ENCODE measurements around the gene HOXC9.

The HOXC9 gene

DNA sequence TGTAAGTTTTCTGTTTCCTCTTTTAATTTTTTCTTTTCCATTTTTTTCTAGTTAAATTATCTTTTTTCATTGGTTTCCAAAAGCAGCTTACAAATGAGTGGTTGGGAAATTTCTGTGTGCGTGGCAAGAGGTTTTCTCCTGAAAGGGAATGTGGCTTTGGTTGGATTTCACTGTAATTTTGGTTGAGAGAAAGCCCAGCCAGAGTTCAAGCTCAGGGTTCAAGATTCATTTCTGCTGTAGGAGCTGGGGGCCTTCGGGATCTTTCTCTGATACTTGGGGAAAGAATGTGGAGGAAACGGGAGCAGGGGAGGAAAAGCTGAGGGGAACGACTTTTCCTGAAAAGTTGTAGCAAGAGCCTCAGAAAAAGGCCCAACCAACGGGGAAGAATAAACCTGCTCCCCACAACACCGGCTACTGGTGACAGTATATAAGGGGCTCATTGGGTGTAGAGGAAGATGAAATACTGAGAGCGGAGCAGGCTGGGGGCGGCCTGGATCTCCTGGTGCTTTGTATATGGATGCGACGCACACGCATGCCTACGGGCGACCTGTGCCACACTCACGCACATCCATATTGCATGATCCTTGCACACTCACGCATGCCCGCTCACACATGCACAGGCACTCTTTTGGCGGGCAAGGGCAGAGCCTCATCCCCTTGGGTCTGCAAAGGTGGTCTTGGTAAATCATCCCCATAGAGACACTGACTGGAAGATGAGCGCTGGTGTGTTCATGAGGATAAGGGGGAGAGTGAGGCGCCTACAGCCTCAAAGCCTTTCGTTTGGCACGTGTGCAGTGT, 13.1 kb upstream of the HOXC9 start:
- no peak for DNase-seq (ENCODE audit: low read depth in 1 of 2, low spot score in 1 of 2)

DNA sequence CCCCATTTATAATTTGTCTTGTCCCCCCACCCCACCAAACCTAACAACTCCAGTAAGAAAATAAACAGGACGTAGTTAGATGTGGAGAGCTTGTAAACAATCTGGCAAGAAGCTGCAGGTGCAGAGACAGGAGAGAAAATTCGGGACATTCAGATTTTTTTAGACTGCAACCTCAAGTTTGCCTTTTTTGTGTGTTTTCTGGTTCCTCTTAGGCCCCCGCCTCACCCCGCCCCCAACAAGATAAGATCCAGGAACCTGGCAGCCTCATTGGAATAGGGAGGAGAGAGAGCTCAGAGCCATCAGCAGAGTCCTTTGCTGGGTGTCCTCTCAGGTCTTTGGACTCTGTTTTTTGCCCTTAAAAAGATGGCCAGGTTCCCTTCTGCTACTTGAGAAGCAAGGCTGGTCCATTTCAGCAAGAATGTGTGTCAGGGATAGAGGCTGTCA, 12.2 kb upstream of the HOXC9 start:
- no peak for DNase-seq (ENCODE audit: low read depth in 1 of 2, low spot score in 1 of 2)

DNA sequence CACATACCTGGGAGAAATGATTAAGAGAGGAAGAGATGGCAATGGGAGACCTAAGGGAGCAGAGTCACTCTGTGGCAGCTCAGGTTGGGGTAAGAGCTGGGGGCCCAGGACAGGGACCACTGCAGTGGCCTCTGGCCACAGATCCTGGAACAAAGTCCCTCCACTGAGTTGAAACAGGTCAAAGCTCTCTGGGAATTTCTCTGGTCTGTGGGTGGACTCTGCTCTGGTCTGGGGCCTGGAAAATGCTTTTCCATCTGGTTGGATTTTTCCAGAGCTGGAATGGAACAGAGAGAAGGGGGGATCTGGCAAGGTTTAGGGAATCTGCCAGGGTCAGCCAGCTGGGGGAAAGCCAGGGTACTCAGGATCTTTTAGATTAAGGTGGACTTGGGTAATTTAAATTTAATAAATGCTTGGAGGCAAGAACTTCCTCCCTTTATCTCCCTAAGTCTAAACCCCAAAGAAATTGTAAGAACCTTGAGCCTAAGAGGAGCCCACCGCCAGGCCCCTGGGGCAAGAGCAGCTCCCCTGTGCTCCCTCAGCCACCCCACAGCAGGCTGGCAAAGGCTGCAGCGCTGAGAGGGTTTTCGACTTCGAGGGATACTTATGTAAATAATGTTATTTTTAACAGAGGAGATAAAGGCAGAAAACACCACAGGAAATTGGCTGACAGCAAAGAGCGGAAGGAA, 11.3 kb upstream of the HOXC9 start:
- DNase-seq (ENCODE audit: low read depth in 1 of 2, low spot score in 1 of 2) = no peak

DNA sequence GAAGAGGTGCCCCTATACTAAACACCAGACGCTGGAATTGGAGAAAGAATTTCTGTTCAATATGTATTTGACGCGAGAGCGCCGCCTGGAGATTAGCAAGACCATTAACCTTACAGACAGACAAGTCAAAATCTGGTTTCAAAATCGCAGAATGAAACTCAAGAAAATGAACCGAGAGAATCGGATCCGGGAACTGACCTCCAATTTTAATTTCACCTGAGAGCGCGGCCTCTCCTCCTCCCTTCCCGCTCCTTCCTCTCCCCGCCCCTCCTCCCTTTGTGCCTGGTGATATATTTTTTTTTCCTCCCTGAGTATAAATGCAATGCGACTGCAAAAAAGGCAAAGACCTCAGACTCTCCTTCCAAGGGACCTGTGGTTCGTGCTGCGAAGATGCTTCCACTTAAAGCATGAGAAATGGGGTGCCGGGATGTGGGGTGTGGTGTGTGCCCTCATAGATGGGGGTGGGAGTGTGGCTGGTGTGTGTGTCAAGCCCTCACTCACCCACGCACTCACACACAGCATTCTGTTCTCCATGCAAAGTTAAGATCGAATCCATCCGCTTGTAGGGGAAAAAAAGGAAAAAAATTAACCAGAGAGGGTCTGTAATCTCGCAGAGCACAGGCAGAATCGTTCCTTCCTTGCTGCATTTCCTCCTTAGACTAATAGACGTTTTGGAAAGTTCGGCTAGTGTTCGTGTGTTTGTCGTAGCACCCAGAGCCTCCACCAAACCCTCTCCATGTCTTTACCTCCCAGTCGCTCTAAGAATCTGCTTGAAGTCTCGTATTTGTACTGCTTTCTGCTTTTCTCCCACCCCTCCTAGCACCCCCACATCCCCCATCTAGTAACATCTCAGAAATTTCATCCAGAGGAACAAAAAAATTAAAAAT, 10.5 kb upstream of the HOXC9 start:
- no peak for DNase-seq (ENCODE audit: low read depth in 1 of 2, low spot score in 1 of 2)

DNA sequence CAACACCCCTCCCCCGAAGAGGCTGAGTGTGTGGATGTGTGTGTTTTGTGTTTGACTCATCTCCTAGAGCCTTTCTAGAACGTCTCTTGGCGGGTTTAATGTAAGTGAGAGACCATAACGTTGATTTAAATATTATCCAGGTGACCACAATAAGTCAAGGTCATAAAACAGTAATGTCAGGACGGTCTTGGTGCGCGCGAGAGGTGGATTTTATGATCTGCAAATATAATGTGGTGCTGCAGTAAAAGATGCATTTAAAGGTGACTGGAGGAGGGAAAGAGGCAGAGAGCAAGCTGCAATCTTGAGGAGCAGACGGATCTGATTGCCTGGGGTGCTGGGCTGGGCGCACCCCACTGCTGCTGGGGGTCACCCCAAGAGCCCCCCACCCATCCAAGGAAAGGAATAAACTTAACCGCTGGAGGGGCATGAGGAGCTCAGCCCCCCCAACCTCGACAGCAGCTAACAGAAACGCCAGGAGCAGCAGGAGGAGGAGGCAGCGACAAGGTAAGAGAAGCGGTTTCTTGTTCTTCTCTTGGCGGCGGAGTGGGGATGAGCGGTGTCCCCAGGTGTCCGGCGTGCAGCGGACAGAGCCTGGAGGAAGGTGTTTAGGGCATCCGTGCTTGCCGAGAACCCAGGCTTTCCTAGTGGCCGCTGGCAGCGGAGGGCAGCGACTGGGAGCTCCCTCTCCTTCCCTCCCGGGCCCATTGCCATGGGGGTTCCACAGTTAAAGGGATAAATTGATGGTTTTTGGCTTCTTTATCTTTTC, 9.5 kb upstream of the HOXC9 start:
- DNase-seq (ENCODE audit: low read depth in 1 of 2, low spot score in 1 of 2) = no peak

DNA sequence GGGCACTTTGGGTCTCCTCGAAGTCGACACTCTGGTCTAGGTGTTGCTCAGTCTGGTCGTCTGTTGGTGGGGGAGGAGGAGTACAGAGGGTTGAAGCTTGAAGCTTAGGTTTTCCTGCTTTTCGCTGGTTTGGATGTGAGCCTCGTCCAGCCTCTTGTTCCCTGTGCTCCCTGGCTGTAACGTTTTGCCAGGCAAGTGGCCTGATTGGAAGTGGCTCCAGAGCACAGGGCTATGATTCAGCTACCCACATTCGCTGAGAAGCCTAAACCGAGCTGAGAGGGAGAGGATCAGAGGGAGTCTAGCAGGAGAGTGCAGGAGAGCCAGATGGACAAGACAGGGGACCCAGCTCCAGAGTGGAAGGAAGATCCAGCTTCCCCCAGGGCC, 8.9 kb upstream of the HOXC9 start:
- DNase-seq (ENCODE audit: low read depth in 1 of 2, low spot score in 1 of 2) = no peak

DNA sequence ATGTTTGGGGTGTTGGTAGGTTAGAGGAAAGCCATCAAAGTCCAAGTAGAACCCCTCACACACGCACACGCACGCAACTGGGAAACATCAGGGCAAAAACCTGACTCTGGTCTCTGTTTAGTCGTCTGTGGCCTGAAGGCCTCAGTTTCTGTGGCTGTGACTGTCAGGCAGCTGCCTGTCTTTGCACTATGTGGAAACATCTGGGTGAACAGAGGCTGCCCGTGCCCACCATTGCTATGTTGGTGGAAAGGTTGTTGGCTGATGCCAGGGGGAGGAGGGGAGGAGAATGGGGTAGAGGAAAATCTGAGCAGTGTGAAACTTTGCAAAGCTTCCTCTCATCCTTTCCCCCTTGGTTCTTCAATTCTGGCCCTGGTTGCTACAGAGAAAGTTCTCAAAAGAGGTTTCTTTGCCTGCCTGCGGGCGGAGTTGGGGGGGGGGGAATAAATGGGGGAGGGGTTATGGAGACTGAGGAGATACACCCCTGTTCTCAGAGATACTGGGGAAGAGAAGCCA, 7.5 kb upstream of the HOXC9 start:
- no peak for DNase-seq (ENCODE audit: low read depth in 1 of 2, low spot score in 1 of 2)

DNA sequence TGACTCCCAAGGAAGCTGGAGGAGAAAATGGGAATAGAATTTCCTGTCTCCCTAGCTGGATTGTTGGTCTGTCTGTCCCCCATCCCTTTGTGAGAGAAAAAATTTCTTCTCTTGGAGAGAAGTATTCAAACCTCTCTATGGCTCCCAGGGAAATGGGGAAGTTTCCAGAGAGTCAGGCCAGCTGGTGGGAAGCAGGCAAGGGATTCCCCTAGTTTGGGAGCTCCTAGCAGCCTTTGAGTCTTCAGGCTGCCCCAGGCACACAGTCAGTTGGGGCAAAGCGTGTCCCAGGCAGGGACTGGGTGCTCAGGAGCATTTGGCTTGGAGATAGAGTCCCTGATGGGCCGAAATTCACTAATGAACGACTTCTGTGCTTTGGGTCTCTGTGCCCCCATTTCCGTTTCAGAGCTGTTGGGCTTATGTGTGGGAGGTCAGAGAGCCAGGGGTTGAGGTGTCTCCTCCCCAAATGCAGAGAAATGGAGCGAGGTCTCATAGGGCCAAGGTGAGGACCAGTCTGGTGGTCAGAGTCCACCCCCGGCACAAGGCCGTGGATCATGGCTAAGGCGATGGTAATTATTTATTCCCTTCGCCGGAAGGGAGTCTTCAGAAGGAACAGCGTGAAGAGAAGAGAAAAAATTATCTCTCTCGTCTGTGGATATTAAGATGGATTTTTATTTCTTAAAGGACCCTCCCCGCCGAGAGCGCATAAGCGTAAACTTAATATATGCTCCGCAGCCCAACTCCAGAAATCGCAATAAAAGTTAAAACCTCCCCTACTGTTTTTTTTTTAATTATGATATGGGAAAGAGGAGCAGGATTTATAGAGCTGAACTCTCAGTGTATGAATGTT, 6.6 kb upstream of the HOXC9 start:
- no peak for DNase-seq (ENCODE audit: low read depth in 1 of 2, low spot score in 1 of 2)

DNA sequence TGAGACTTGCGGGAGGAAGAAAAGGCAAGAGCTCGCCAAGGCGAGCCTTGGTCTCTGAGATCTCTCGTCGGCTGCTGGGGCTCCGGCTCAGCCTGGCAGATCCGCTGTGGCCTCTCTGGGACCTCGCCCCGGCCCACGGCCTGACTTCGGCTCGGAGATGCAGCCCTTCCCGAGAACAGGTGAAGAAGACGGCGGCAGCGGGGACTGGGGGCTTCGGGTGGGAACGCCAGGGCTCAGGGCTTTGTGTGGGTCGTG, 6.0 kb upstream of the HOXC9 start:
- DNase-seq (ENCODE audit: low read depth in 1 of 2, low spot score in 1 of 2) = no peak

DNA sequence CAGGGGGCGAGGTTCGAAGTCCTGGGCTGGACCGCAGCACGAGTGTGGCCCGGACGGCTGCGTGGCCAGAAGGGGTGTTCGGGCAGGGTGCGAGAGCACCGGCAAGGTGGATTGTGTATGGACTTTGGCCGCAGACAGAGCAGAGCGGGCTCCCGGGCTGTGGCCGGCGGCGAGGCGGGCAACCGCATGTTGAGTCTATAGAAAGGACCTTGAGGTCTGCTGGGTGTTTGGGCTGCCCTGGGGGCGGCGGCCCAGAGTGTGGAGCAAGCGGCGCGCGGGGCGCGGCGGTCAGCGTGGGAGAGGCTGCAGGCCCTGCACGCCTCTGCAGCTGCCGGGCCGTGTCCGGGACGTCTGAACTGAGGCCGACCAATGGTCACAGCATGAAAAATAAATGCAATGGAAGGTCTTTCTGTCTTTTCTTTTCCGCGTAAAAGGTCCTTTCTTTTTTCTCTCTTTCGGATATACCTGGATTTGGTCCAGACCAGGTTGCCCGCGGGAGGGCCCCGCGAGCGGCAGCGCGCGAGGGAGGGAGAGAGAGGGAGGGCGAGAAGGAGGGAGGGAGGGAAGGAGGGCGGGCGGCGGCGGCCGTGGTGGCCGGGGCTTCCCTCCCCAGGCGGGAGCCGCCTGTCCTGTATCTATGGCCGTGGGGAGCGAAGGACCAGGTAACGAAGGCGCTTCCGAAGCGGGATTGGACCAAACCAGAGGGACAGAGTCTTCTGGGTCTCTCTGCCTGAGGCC, 5.5 kb upstream of the HOXC9 start:
- no peak for DNase-seq (ENCODE audit: low read depth in 1 of 2, low spot score in 1 of 2)

DNA sequence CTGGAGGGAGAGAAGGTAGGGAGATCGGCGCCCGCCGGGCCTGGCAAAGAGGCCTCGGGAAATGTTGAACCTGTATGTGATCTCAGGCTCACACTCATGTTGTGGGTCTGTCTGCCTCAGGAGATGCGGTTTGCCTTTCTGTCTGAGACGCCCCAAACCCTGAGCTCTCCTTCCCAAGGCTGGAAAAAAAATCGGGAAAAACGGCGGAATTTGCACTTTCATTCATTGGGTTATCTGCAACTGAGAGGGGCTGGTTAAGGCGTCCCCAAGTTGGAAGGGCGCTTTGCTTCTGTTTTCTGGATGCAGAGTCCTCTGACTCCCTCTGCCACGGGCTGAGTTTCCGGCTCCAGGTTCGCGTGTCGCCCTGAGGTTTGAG, 5.0 kb upstream of the HOXC9 start:
- DNase-seq (ENCODE audit: low read depth in 1 of 2, low spot score in 1 of 2) = no peak

DNA sequence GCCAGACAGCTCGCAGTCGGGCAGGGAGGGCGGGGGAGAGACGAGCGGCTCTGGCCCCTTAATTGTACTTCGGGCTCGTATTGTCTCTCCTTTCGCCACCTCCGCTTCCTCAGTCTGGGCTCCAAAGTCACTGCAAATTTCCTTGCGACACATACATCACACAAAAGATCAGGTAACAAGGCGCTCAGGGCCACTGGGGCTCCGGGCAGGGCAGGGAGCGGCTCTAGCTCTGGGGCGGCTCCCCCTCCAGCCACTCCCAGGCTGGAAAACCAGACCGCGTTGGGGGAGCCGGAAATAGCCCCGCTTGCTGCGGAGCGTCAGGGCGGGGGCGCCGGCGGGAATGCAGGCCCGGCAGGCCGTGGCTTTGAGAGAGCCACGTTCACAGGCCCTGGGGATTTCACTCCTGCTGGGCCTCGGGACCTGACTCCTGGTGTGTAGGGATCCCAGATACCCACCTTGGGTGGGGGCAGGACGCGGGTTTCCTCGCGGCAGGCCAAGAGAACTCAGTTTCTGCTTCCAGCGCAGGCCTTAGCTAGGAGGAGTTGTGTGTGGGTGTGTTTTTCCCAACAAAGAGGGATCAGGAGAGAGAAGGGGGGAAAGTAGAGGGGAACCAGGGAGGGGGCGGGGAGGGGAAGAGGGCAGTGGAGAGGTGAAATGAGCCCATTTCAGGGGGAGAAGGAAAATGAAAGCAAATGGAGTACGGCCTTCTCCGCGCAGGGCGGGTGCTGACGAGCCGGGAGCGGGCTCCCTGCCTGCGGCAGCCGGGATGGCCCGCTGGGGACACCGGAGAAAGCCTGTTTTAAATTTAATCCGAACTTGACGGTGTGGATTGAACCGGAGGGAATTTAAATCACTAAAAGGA, 4.4 kb upstream of the HOXC9 start:
- DNase-seq (ENCODE audit: low read depth in 1 of 2, low spot score in 1 of 2) = no peak

DNA sequence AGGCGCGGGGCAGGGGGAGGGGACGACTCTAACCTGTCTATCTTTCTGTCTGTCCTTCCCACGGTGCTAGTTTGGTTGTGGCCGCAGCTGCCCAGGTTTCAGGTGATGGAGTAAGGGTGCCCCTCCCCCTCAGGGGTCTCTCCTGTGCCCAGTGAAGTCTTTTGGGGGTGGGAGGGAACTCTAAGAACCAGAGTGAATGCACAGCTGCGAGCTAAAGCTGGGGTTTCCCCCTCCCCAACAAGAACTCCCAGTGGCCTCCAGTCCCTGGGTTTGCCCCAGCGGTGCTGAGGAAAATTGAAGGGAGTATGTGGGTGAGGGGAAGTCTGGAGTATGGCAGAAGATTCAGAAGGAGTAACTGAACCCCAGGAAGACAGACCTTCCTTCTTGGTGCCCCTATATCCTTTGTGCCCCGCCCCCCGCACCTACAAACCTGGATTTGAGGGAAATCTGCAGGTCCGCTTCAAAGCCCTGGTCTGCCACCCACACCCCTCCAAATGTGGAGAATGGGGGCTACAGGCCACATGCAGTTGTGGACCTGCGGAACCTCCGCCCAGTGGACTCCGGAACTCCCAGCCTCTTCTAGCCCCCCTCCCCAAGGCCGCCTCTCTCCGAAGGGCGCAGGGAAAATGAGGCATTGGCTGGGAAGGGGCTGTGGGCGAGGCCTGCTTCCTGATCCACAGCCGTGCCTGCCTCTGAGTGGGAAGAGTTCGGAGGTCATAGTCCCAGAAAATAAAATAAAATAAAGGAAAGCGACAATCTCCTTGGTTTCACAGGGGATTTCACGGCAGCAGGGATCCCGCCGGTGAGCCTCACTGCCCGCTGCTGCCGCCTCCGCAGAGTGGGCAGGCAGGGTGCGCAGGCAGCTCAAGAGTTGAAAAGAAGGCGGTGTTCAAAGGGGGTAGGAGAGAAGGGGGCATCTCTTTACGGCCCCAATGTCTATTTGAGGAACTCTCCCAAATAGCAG, 3.4 kb upstream of the HOXC9 start:
- no peak for DNase-seq (ENCODE audit: low read depth in 1 of 2, low spot score in 1 of 2)

DNA sequence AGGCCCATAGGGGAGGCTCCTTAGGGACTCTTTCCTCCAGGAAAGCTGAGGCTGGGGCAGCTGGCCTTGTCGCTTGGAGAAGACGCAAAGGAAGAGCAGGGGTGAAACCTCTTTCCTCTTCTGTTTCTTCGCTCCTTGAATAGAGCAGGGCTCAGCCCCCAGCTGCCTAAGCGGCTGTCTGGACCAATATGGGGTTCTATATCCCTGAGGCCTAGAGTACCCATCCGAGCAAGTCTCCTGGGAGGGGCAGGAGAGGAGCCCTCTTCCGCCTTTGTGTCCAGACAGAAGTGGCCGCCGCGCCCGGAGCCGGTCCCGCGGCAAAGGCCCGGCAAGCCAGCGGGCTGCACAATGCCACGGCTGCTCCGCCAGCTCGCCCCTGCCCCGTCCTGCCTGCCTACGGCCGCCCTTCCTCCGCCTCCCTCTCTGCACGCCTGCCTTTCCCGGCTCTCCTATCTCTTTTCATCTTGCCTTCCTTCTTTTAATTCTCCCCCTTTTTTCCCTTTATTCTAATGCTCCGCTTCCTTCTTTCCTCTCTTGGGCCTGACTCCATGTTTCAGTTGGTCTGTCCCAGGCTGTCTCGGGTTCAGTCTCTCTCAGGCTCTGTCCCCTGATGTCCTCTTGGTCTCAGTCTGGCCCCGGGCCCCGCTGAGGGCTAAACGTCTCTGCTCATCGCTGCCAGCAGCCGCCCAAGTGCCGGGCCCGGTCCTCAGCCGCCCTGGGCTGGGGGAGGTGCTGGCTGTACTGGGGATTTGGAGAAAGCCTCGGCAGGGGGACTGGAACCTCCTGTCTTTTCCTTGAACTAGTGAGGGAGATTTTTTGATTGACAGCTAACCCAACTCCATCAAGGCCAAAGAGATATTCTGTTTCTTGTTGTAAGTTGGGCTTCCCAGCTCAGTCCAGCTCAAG, 2.5 kb upstream of the HOXC9 start:
- DNase-seq (ENCODE audit: low read depth in 1 of 2, low spot score in 1 of 2) = no peak

DNA sequence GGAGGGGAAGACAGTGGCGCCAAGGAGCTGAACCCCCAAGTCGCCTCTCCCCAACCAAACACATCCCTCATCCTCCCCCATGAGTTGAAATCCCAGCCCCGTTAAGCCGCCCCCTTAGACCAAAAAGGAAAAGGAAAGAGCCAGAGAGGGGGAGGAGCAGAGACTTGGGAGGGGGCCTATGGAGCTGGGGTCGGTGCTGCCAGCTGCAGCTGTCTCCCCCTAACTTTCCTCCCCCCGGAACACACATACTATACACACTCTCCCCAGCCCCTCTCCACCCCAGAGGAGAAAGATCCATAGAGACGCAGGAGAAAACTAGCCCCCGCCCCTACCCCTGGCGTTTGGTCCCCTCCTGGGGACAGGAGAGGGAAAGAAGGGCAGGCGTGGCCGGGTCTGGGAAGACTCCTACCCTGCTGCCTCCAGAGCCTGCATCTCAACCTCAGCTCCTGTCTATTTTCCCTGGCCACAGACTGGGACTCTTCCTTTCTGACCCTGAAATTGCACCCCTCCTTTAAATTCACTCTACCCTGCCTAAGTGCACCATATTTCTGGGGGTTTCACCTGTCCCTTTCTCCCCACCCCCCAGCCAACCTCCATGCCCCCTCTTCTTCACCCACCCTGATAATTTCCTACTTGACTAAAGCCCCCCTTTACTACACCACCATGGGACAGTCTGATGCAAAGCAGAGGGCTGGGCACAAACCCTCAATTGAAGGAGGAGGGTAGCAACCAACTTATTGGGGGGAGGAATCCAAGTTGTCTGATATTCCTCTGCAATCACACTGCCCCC, 1.7 kb upstream of the HOXC9 start:
- no peak for DNase-seq (ENCODE audit: low read depth in 1 of 2, low spot score in 1 of 2)

DNA sequence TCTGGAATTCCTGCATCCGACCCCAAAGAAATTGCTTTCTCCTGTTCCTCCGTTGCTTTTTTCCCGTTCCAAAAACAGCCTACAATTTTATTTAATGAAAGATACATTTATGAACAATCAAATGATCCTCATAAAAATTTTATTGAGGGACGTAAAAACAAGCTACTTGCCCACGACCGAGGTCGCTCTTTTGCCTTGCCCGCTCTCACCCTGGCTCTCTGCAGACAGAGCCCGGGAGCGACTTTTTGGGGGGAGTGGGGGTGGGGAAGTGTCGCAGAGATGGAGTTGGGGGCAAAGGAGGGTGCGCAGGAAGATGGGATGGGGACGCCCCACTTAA, 1.1 kb upstream of the HOXC9 start:
- DNase-seq (ENCODE audit: low read depth in 1 of 2, low spot score in 1 of 2) = no peak

Measured in stimulated activated CD4-positive, alpha-beta T cell treated with anti-CD3 and anti-CD28 coated beads, Interleukin-15, amount 100 ng/mL, for 1 hour (primary cell).